ENCODE measurements around the gene CYP4F22.

GRCh38 chr19:15589760-15590451 lies 81.6 kb downstream of the CYP4F22 start:
- TF ChIP-seq EP300 (IDR thresholded peaks at IDR 0.05) (no peak), CTCF (IDR thresholded peaks at IDR 0.05) (no peak), POLR2A (IDR thresholded peaks at IDR 0.05) (no peak)
